OCI-LY3 (cell line): Measurements from ENCODE around the gene PRKCE.

Experiments used
- H2AFZ ChIP-seq: fragments of 200-600, 300-600 bp; shearing (Covaris generic); 2 replicates; pipeline ENCODE4 v1.6.0; 2014; ENCODE audit warnings: antibody characterized with exemption, low read depth, low read length
- H3K27ac ChIP-seq: fragments of 200-600, 300-600 bp; sonication (generic); 2 replicates; pipeline ENCODE4 v1.5.1; 2014; ENCODE audit warnings: mild to moderate bottlenecking, low read length, moderate library complexity, mixed read lengths
- H3K27me3 ChIP-seq: fragments of 200-600, 300-600 bp; sonication (generic); 2 replicates; pipeline ENCODE4 v1.6.1; 2014; ENCODE audit warnings: low read depth, low read length, mixed read lengths
- H3K36me3 ChIP-seq: fragments of 200-600, 300-600 bp; sonication (generic); replicated peaks from 2 replicates; pipeline ENCODE3; 2014; ENCODE audit warnings: low read depth, low read length, mixed read lengths
- H3K4me1 ChIP-seq: fragments of 300-600, 200-600 bp; sonication (generic); 2 replicates; pipeline ENCODE4 v1.6.1; 2014; ENCODE audit warnings: low read length, mixed read lengths
- H3K4me2 ChIP-seq: fragments of 200-600, 300-600 bp; sonication (generic); 2 replicates; pipeline ENCODE4 v1.6.1; 2014; ENCODE audit warnings: low read length, mixed read lengths
- H3K4me3 ChIP-seq: fragments of 300-600, 200-600 bp; sonication (generic); 2 replicates; pipeline ENCODE4 v1.5.1; 2014; ENCODE audit warnings: antibody characterized with exemption, mild to moderate bottlenecking, low read length, moderate library complexity
- H3K79me2 ChIP-seq: fragments of 300-600, 200-600 bp; shearing (Covaris generic); 2 replicates; pipeline ENCODE4 v1.6.1; 2014; ENCODE audit warnings: mild to moderate bottlenecking, low read length, mixed read lengths
- H3K9ac ChIP-seq: fragments of 300-600, 200-600 bp; shearing (Covaris generic); 2 replicates; pipeline ENCODE4 v1.6.0; 2014; ENCODE audit warnings: mild to moderate bottlenecking, low read length, moderate library complexity
- H3K9me3 ChIP-seq: fragments of 200-600, 300-600 bp; shearing (Covaris generic); 2 replicates; pipeline ENCODE4 v1.6.1; 2014; ENCODE audit warnings: low read length, mixed read lengths; ENCODE audit not compliant: insufficient read depth
- H4K20me1 ChIP-seq: fragments of 200-600, 300-600 bp; sonication (generic); 2 replicates; pipeline ENCODE4 v1.6.1; 2016; ENCODE audit warnings: low read length, mixed read lengths; ENCODE audit not compliant: insufficient read depth
- CTCF ChIP-seq: fragments of 200-600, 300-600 bp; sonication (generic); IDR thresholded peaks from 2 replicates; pipeline ENCODE4 v1.5.1; 2014; ENCODE audit warnings: antibody characterized with exemption, low read length, low read depth
- EZH2phosphoT487 ChIP-seq: fragments of 200-600 bp; shearing (Covaris generic); IDR thresholded peaks from 2 replicates; pipeline ENCODE4 v1.6.1; 2018; ENCODE audit warnings: antibody characterized with exemption, mixed run types, low read depth

PRKCE gene

GRCh38 chr2:45952591-45952990 lies 301.1 kb downstream of the PRKCE start:
- H2AFZ ChIP-seq = no peak overlapping the region
- H3K79me2 ChIP-seq = no peaks in the 10 kb centered on the region
- H3K9me3 ChIP-seq = no peaks in the 10 kb centered on the region
- H3K36me3 ChIP-seq = no peaks in the 10 kb centered on the region
- no peak overlapping the region for H3K4me2 ChIP-seq
- H3K27me3 ChIP-seq = peaks cover 9% of the 10 kb centered on the region; the same call in 1 of the 2 replicates
- no peaks in the 10 kb centered on the region; the same call in 1 of the 2 replicates for H4K20me1 ChIP-seq
- H3K4me3 ChIP-seq = no peak overlapping the region
- H3K9ac ChIP-seq = no peak overlapping the region
- TF ChIP-seq CTCF (no peak), EZH2phosphoT487 (no peak)
- no peaks in the 10 kb centered on the region for H3K4me1 ChIP-seq
- no peak overlapping the region for H3K27ac ChIP-seq

- H3K79me2 ChIP-seq = no peaks in the 10 kb centered on the region
- no peak overlapping the region for H3K9ac ChIP-seq
- peaks cover 4% of the 10 kb centered on the region; the same call in 1 of the 2 replicates for H3K27me3 ChIP-seq
- no peaks in the 10 kb centered on the region; the same call in 1 of the 2 replicates for H4K20me1 ChIP-seq
- H3K27ac ChIP-seq = no peak overlapping the region
- H3K9me3 ChIP-seq = no peaks in the 10 kb centered on the region
- H2AFZ ChIP-seq = no peak overlapping the region
- H3K4me1 ChIP-seq = no peaks in the 10 kb centered on the region
- no peak overlapping the region for H3K4me3 ChIP-seq
- TF ChIP-seq EZH2phosphoT487 = no peak
- TF ChIP-seq CTCF = no peak
- no peaks in the 10 kb centered on the region for H3K36me3 ChIP-seq
- H3K4me2 ChIP-seq = no peak overlapping the region
Observed at GRCh38 chr2:45953376-45954027, 302.0 kb downstream of the PRKCE start.

GRCh38 chr2:45954233-45954850 lies 302.9 kb downstream of the PRKCE start:
- no peak overlapping the region for H2AFZ ChIP-seq
- TF ChIP-seq CTCF (no peak), EZH2phosphoT487 (no peak)
- no peaks in the 10 kb centered on the region for H3K36me3 ChIP-seq
- H3K4me1 ChIP-seq = no peaks in the 10 kb centered on the region
- H3K9me3 ChIP-seq = no peaks in the 10 kb centered on the region
- H3K79me2 ChIP-seq = no peaks in the 10 kb centered on the region
- no peak overlapping the region for H3K4me3 ChIP-seq
- peaks cover 4% of the 10 kb centered on the region; the same call in 1 of the 2 replicates for H3K27me3 ChIP-seq
- H3K27ac ChIP-seq = no peak overlapping the region
- no peak overlapping the region for H3K9ac ChIP-seq
- no peak overlapping the region for H3K4me2 ChIP-seq
- H4K20me1 ChIP-seq = no peaks in the 10 kb centered on the region

- Histone ChIP-seq H2AFZ (no peak overlapping the region), H3K27ac (no peak overlapping the region), H3K9me3 (no peaks in the 10 kb centered on the region), H3K27me3 (no peaks in the 10 kb centered on the region), H3K9ac (no peak overlapping the region), H3K36me3 (no peaks in the 10 kb centered on the region), H4K20me1 (no peaks in the 10 kb centered on the region), H3K79me2 (no peaks in the 10 kb centered on the region), H3K4me3 (no peak overlapping the region), H3K4me2 (no peak overlapping the region), H3K4me1 (peaks cover 9% of the 10 kb centered on the region)
- TF ChIP-seq CTCF (no peak), EZH2phosphoT487 (no peak)
Observed at GRCh38 chr2:45957533-45958227, 306.2 kb downstream of the PRKCE start.
